Activated naive CD4-positive, alpha-beta T cell treated with anti-CD3 and anti-CD28 coated beads for 36 hours (primary cell): ENCODE data around the gene PLEKHA1. TPM values are rescaled to one million over a fixed set of nuclear protein-coding genes. Genes with fewer than 3 reads are reported as not detected.

Experiments used
- CTCF ChIA-PET: fragments of 350-600 bp; sonication (Branson Sonifier 250); formaldehyde crosslinking; loops from one replicate; lab custom pipeline; 2021; ENCODE audit warnings: antibody characterized with exemption; lab: Charles Lee
- DNase-seq: peaks from one replicate; pipeline ENCODE4 v3.0.0-alpha.2; 2020
- H3K27ac Mint-ChIP-seq: one replicate; pipeline ENCODE4 v1.8.0; 2021; ENCODE audit warnings: mild to moderate bottlenecking, mixed read lengths
- H3K27me3 Mint-ChIP-seq: one replicate; pipeline ENCODE4 v1.8.0; 2021; ENCODE audit warnings: low read depth, mixed read lengths
- H3K36me3 Mint-ChIP-seq: one replicate; pipeline ENCODE4 v1.8.0; 2021; ENCODE audit warnings: low read depth, mixed read lengths
- H3K4me1 Mint-ChIP-seq: one replicate; pipeline ENCODE4 v1.8.0; 2021; ENCODE audit warnings: low read depth, mixed read lengths
- H3K4me3 Mint-ChIP-seq: one replicate; pipeline ENCODE4 v1.8.0; 2021; ENCODE audit warnings: mild to moderate bottlenecking, moderate library complexity, mixed read lengths
- H3K9me3 Mint-ChIP-seq: one replicate; pipeline ENCODE4 v1.8.0; 2021; ENCODE audit warnings: mixed read lengths
- intact Hi-C: fragments of 100-400 bp; cut with micrococcal nuclease; formaldehyde crosslinking; loops from one replicate; pipeline ENCODE4 v1.15.1; 2023
- total RNA-seq, 2 experiments: library from RNA; stranded (reverse); gene quantifications; one replicate each; pipeline ENCODE4 v1.2.3, GENCODE V29; 2021

The PLEKHA1 gene
- total RNA-seq, 2 experiments from 2014 or later: 17.6 to 17.9 TPM

- no peaks in the 10 kb centered on the region for H3K27me3 Mint-ChIP-seq
- H3K27ac Mint-ChIP-seq: no peak overlapping the region
- H3K9me3 Mint-ChIP-seq: no peaks in the 10 kb centered on the region
- no peak overlapping the region for H3K4me3 Mint-ChIP-seq
- CTCF ChIA-PET: interaction anchor here (0.6 to 1.3 kb wide), 3 partner anchors 22 to 143 kb away, joined by 4 to 5 read pairs (median 4); no protein-coding TSS in a partner anchor
- H3K36me3 Mint-ChIP-seq: peaks cover 5% of the 10 kb centered on the region
- intact Hi-C loops: no loop called here
- DNase-seq: no peak
- H3K4me1 Mint-ChIP-seq: no peaks in the 10 kb centered on the region
Observed at GRCh38 chr10:122441961-122442360, 67.5 kb downstream of the PLEKHA1 start.

- intact Hi-C loops: no loop called here
- Mint-ChIP-seq H3K9me3 (no peaks in the 10 kb centered on the region), H3K27ac (no peak overlapping the region), H3K36me3 (no peaks in the 10 kb centered on the region), H3K4me3 (no peak overlapping the region), H3K27me3 (peaks cover 2% of the 10 kb centered on the region), H3K4me1 (no peaks in the 10 kb centered on the region)
- DNase-seq: no peak
- CTCF ChIA-PET: interaction anchor here (1.5 kb wide), 1 partner anchor 10 kb away, joined by 4 read pairs; no protein-coding TSS in a partner anchor
Observed at GRCh38 chr10:122445469-122445868, 71.0 kb downstream of the PLEKHA1 start.

GRCh38 chr10:122445904-122446303 lies 71.4 kb downstream of the PLEKHA1 start:
- Mint-ChIP-seq H3K27ac (no peak overlapping the region), H3K4me3 (no peak overlapping the region), H3K9me3 (no peaks in the 10 kb centered on the region), H3K36me3 (no peaks in the 10 kb centered on the region), H3K4me1 (no peaks in the 10 kb centered on the region), H3K27me3 (peaks cover 2% of the 10 kb centered on the region)
- intact Hi-C loops: no loop called here
- no peak for DNase-seq
- CTCF ChIA-PET: interaction anchor here (1.5 kb wide), 1 partner anchor 10 kb away, joined by 4 read pairs; no protein-coding TSS in a partner anchor

- Mint-ChIP-seq H3K27me3 (peaks cover 2% of the 10 kb centered on the region), H3K9me3 (no peaks in the 10 kb centered on the region), H3K36me3 (no peaks in the 10 kb centered on the region), H3K27ac (no peak overlapping the region), H3K4me1 (no peaks in the 10 kb centered on the region), H3K4me3 (no peak overlapping the region)
- CTCF ChIA-PET: interaction anchor here (0.7 to 1.5 kb wide), 2 partner anchors 11 to 148 kb away, joined by 3 to 4 read pairs; no protein-coding TSS in a partner anchor
- intact Hi-C loops: no loop called here
- no peak for DNase-seq
Observed at GRCh38 chr10:122446668-122447423, 72.3 kb downstream of the PLEKHA1 start.

GRCh38 chr10:122448600-122448999 lies 74.1 kb downstream of the PLEKHA1 start:
- DNase-seq: no peak
- H3K36me3 Mint-ChIP-seq: no peaks in the 10 kb centered on the region
- no peak overlapping the region for H3K4me3 Mint-ChIP-seq
- intact Hi-C loops: no loop called here
- peaks cover 2% of the 10 kb centered on the region for H3K27me3 Mint-ChIP-seq
- no peak overlapping the region for H3K27ac Mint-ChIP-seq
- CTCF ChIA-PET: interaction anchor here (0.7 kb wide), 1 partner anchor 149 kb away, joined by 3 read pairs; no protein-coding TSS in a partner anchor
- no peaks in the 10 kb centered on the region for H3K4me1 Mint-ChIP-seq
- H3K9me3 Mint-ChIP-seq: no peaks in the 10 kb centered on the region

GRCh38 chr10:122449153-122449552 lies 74.6 kb downstream of the PLEKHA1 start:
- CTCF ChIA-PET: interaction anchor here (0.9 to 1.9 kb wide), 3 partner anchors 14 to 181 kb away, joined by 3 to 6 read pairs (median 5); no protein-coding TSS in a partner anchor
- no peak for DNase-seq
- Mint-ChIP-seq H3K4me3 (no peak overlapping the region), H3K4me1 (no peaks in the 10 kb centered on the region), H3K27me3 (peaks cover 2% of the 10 kb centered on the region), H3K27ac (no peak overlapping the region), H3K9me3 (no peaks in the 10 kb centered on the region), H3K36me3 (no peaks in the 10 kb centered on the region)
- intact Hi-C loops: no loop called here

- no peak overlapping the region for H3K4me3 Mint-ChIP-seq
- no peak overlapping the region for H3K27ac Mint-ChIP-seq
- CTCF ChIA-PET: interaction anchor here (0.6 to 1.9 kb wide), 6 partner anchors 11 to 213 kb away, joined by 3 to 6 read pairs (median 5); no protein-coding TSS in a partner anchor
- no peaks in the 10 kb centered on the region for H3K4me1 Mint-ChIP-seq
- peaks cover 2% of the 10 kb centered on the region for H3K27me3 Mint-ChIP-seq
- no peaks in the 10 kb centered on the region for H3K9me3 Mint-ChIP-seq
- no peak for DNase-seq
- no peaks in the 10 kb centered on the region for H3K36me3 Mint-ChIP-seq
- intact Hi-C loops: no loop called here
Observed at GRCh38 chr10:122450353-122450990, 76.0 kb downstream of the PLEKHA1 start.

- H3K36me3 Mint-ChIP-seq: no peaks in the 10 kb centered on the region
- intact Hi-C loops: no loop called here
- CTCF ChIA-PET: interaction anchor here (0.6 to 1.2 kb wide), 2 partner anchors 20 to 21 kb away, joined by 3 to 4 read pairs; no protein-coding TSS in a partner anchor
- DNase-seq: no peak
- H3K9me3 Mint-ChIP-seq: no peaks in the 10 kb centered on the region
- H3K4me3 Mint-ChIP-seq: no peak overlapping the region
- H3K27me3 Mint-ChIP-seq: peaks cover 21% of the 10 kb centered on the region
- no peak overlapping the region for H3K27ac Mint-ChIP-seq
- H3K4me1 Mint-ChIP-seq: no peaks in the 10 kb centered on the region
Observed at GRCh38 chr10:122454071-122454470, 79.6 kb downstream of the PLEKHA1 start.

- CTCF ChIA-PET: interaction anchor here (1.2 kb wide), 1 partner anchor 20 kb away, joined by 4 read pairs; no protein-coding TSS in a partner anchor
- DNase-seq: no peak
- intact Hi-C loops: no loop called here
- no peaks in the 10 kb centered on the region for H3K36me3 Mint-ChIP-seq
- no peaks in the 10 kb centered on the region for H3K9me3 Mint-ChIP-seq
- peaks cover 27% of the 10 kb centered on the region for H3K27me3 Mint-ChIP-seq
- H3K27ac Mint-ChIP-seq: no peak within 1 kb of the TSS
- H3K4me1 Mint-ChIP-seq: no peaks in the 10 kb centered on the region
- H3K4me3 Mint-ChIP-seq: no peak within 1 kb of the TSS
Observed at GRCh38 chr10:122454603-122455080, 80.1 kb downstream of the PLEKHA1 start, which contains the start of gene ARMS2. ARMS2 (plus strand) TSS chr10:122454653; CDS start chr10:122454728, 75 bp downstream.

GRCh38 chr10:122455376-122456079 lies 81.0 kb downstream of the PLEKHA1 start:
- no peak overlapping the region for H3K4me3 Mint-ChIP-seq
- H3K9me3 Mint-ChIP-seq: no peaks in the 10 kb centered on the region
- peaks cover 1% of the 10 kb centered on the region for H3K4me1 Mint-ChIP-seq
- H3K27me3 Mint-ChIP-seq: peaks cover 33% of the 10 kb centered on the region
- H3K27ac Mint-ChIP-seq: no peak overlapping the region
- no peaks in the 10 kb centered on the region for H3K36me3 Mint-ChIP-seq
- no peak for DNase-seq
- CTCF ChIA-PET: interaction anchor here (1.2 kb wide), 1 partner anchor 21 kb away, joined by 4 read pairs; no protein-coding TSS in a partner anchor
- intact Hi-C loops: no loop called here

GRCh38 chr10:122457934-122458333 lies 83.4 kb downstream of the PLEKHA1 start:
- Mint-ChIP-seq H3K4me1 (peaks cover 4% of the 10 kb centered on the region), H3K9me3 (no peaks in the 10 kb centered on the region), H3K36me3 (no peaks in the 10 kb centered on the region), H3K27me3 (peaks cover 43% of the 10 kb centered on the region), H3K27ac (no peak overlapping the region), H3K4me3 (no peak overlapping the region)
- intact Hi-C loops: no loop called here
- no peak for DNase-seq
- CTCF ChIA-PET: interaction anchor here (0.6 to 1.3 kb wide), 2 partner anchors 22 to 27 kb away, joined by 4 read pairs; no protein-coding TSS in a partner anchor
